ENCODE results near the gene IRF4.

- TF ChIP-seq CTCF (IDR thresholded peaks at IDR 0.05), result no peak
- no peak for TF ChIP-seq EZH2 (IDR thresholded peaks at IDR 0.05; ENCODE audit: borderline replicate concordance, insufficient read depth, low read depth, low read length, poor library complexity, severe bottlenecking)
Measured at GRCh38 chr6:443621-444159, 52.1 kb downstream of the IRF4 start.

Measured in B cell (primary cell).